B cell (primary cell): ENCODE data around the gene PPL. TPM values are rescaled to one million over a fixed set of nuclear protein-coding genes. Genes with fewer than 3 reads are reported as not detected.

Source experiments
- ATAC-seq: fragments of 200-7000 bp; cut with Tn5 transposase; one replicate; pipeline ENCODE4 v1.10.0; 2021; ENCODE audit warnings: low read depth, mild to moderate bottlenecking, moderate number of reproducible peaks, moderate library complexity
- CTCF ChIA-PET: fragments of 350-600 bp; sonication (Branson Sonifier 250); formaldehyde crosslinking; loops from one replicate; lab custom pipeline; 2021; ENCODE audit warnings: antibody characterized with exemption, inconsistent platforms; lab: Charles Lee
- POLR2A ChIA-PET: fragments of 350-600 bp; sonication (Branson Sonifier 250); formaldehyde crosslinking; loops from one replicate; lab custom pipeline; 2021; ENCODE audit warnings: antibody characterized with exemption; lab: Charles Lee
- DNase-seq: peaks from one replicate; pipeline ENCODE4 v3.0.0; 2013
- H2AFZ ChIP-seq: 2 replicates; pipeline ENCODE4 v1.6.1; 2012; ENCODE audit warnings: mild to moderate bottlenecking, low read depth, low read length; ENCODE audit not compliant: insufficient read depth, poor library complexity, severe bottlenecking
- H3K27ac ChIP-seq, 2 donors: 1 replicate in 1 of 2; 2 replicates in 1 of 2; pipeline ENCODE4 v1.5.1; 2012 to 2013; ENCODE audit warnings: low read length in 2 of 2, mild to moderate bottlenecking in 2 of 2, moderate library complexity in 1 of 2
- H3K27me3 ChIP-seq, 4 experiments: fragments of 200-600 bp in 1 of 4; sonication (generic) in 1 of 4; replicated peaks in 1 of 4; 1 replicate in 2 of 4; 2 replicates in 2 of 4; pipeline versions ENCODE4 v1.6.1 to v1.7.0; 2013 to 2016; ENCODE audit warnings: low read length in 3 of 4, mild to moderate bottlenecking in 2 of 4, mixed read lengths in 1 of 4, moderate library complexity in 1 of 4; ENCODE audit not compliant: insufficient read depth in 4 of 4, control insufficient read depth in 3 of 4; ENCODE audit errors: control extremely low read depth in 1 of 4
- H3K36me3 ChIP-seq, 2 experiments: replicated peaks in 1 of 2; 1 replicate in 1 of 2; 2 replicates in 1 of 2; pipeline versions ENCODE4 v1.6.1 to v1.7.1; 2013; ENCODE audit warnings: low read length in 1 of 2; ENCODE audit not compliant: insufficient read depth in 2 of 2, control insufficient read depth in 1 of 2; ENCODE audit errors: control extremely low read depth in 1 of 2, extremely low read depth in 1 of 2
- H3K4me1 ChIP-seq, 2 donors: fragments of 200-600 bp in 1 of 2; sonication (generic) in 1 of 2; 1 replicate in 1 of 2; 2 replicates in 1 of 2; pipeline versions ENCODE4 v1.5.1 to v1.6.1; 2013 to 2017; ENCODE audit warnings: low read length in 2 of 2; ENCODE audit not compliant: control insufficient read depth in 2 of 2, insufficient read depth in 2 of 2
- H3K4me2 ChIP-seq: replicated peaks from 2 replicates; pipeline ENCODE3; 2012; ENCODE audit warnings: mild to moderate bottlenecking, low read depth, low read length; ENCODE audit not compliant: poor library complexity, severe bottlenecking
- H3K4me3 ChIP-seq, 5 experiments: fragments of 200-600 bp in 1 of 5; sonication (generic) in 1 of 5; 1 replicate in 3 of 5; 2 replicates in 2 of 5; pipeline versions ENCODE4 v1.5.1 to v1.7.0; 2011 to 2016; ENCODE audit warnings: low read length in 4 of 5, mild to moderate bottlenecking in 4 of 5, low read depth in 2 of 5, control low read depth in 1 of 5, moderate library complexity in 1 of 5; ENCODE audit not compliant: insufficient read depth in 1 of 5; ENCODE audit errors: control extremely low read depth in 1 of 5, extremely low read depth in 1 of 5
- H3K79me2 ChIP-seq: fragments of 200-600 bp; sonication (generic); one replicate; pipeline ENCODE4 v1.6.0; 2016; ENCODE audit warnings: low read length; ENCODE audit not compliant: control insufficient read depth, insufficient read depth
- H3K9ac ChIP-seq: fragments of 200-600 bp; sonication (generic); 2 replicates; pipeline ENCODE4 v1.6.1; 2017; ENCODE audit warnings: mild to moderate bottlenecking, low read length, moderate library complexity
- H3K9me3 ChIP-seq, 3 donors: one replicate each; pipeline versions ENCODE4 v1.6.1 to v1.7.1; 2013; ENCODE audit warnings: low read length in 2 of 3; ENCODE audit not compliant: control insufficient read depth in 2 of 3, insufficient read depth in 1 of 3; ENCODE audit errors: control extremely low read depth in 1 of 3
- H4K20me1 ChIP-seq: 2 replicates; pipeline ENCODE4 v1.6.0; 2012; ENCODE audit warnings: mild to moderate bottlenecking, low read length; ENCODE audit not compliant: insufficient read depth, control insufficient read depth, poor library complexity, severe bottlenecking
- H3K27ac Mint-ChIP-seq: one replicate; pipeline ENCODE4 v1.8.0; 2021; ENCODE audit warnings: mixed read lengths
- H3K27me3 Mint-ChIP-seq: one replicate; pipeline ENCODE4 v1.8.0; 2021; ENCODE audit warnings: mixed read lengths
- H3K4me1 Mint-ChIP-seq: one replicate; pipeline ENCODE4 v1.8.0; 2021; ENCODE audit warnings: mixed read lengths
- H3K4me3 Mint-ChIP-seq: one replicate; pipeline ENCODE4 v1.8.0; 2021; ENCODE audit warnings: mixed read lengths
- H3K9me3 Mint-ChIP-seq: one replicate; pipeline ENCODE4 v1.8.0; 2022; ENCODE audit warnings: mixed read lengths; ENCODE audit not compliant: insufficient read depth
- EZH2 ChIP-seq: IDR thresholded peaks from 2 replicates; pipeline ENCODE4 v1.6.1; 2012; ENCODE audit warnings: borderline replicate concordance, low read depth, mild to moderate bottlenecking, moderate library complexity, low read length; ENCODE audit not compliant: insufficient read depth, poor library complexity, severe bottlenecking
- WGBS: methylation state at CpG from one replicate; pipeline ENCODE4 v1.1.5; 2013; ENCODE audit warnings: missing lambda C conversion rate; ENCODE audit not compliant: insufficient coverage; 5-methylcytosine and 5-hydroxymethylcytosine counted together
- intact Hi-C: fragments of 100-400 bp; cut with micrococcal nuclease; formaldehyde crosslinking; loops from one replicate; pipeline ENCODE4 v1.10.0; 2022
- polyA plus RNA-seq: library from polyadenylated mRNA; depleted of rRNA; stranded (reverse); fragments of >200 nt; gene quantifications from 2 replicates; pipeline ENCODE4 v1.2.3, GENCODE V29; 2012
- total RNA-seq, 2 donors: library from RNA; stranded (reverse); fragments of 120-200 nt in 1 of 2; gene quantifications; 1 replicate in 1 of 2; 2 replicates in 1 of 2; pipeline versions ENCODE4 v1.2.3 to v1.2.4, GENCODE V29; 2013 to 2022
- TF ChIP-seq, protein P1 (sequence below): fragments of 200-600 bp; IDR thresholded peaks from one replicate; pipeline ENCODE4 v1.8.0; 2022; ENCODE audit warnings: antibody characterized with exemption, mild to moderate bottlenecking

PPL gene
- total and polyA plus RNA-seq, 2 donors (not counting 1 experiment from before 2014, with no cell fraction given): not detected

DNA sequence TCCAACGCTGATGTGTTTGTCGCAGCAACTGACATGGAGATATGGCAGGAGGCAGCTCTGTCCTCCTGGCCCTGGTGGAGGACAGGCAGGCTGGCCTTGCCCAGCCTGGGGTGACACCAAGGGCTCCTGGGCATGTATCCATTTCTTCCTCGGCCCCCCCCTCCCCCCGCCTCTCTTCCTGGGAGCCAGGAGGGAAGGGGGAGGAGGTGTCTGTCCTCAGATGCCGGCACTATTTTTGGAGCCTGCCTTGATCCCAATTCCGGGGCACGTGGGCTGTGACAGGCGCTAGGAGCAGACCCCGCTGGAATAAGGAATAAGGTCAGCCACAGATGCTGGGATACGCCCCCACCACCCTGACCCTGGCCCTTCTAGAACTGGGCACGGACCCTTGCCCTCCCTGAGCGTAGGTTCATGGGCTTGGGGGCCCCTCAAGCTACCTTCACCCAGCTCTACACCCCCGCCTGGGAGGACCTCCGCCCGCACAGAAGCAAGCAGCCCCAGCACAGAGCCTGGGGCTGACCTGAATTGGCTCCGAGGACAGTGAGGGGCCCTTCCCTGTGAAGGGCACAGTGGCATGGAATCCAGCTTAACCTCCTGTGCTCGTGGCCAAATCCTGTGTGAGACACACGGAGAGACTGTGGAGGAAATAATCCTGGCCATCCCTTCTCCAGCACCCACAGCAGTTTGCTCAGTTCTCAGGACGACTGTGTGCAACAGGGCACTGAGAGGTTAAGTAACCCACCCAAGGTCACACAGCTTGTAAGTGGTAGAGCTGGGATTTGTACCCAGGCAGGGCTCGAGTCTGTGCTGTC, 45.3 kb upstream of the PPL start:
- Mint-ChIP-seq H3K4me1 (no peaks in the 10 kb centered on the region), H3K9me3 (no peaks in the 10 kb centered on the region), H3K4me3 (no peak overlapping the region), H3K27ac (no peak overlapping the region), H3K27me3 (peaks cover 27% of the 10 kb centered on the region)
- H3K27ac ChIP-seq: no peak overlapping the region
- no peaks in the 10 kb centered on the region for H3K79me2 ChIP-seq
- no peaks in the 10 kb centered on the region for H3K4me1 ChIP-seq
- no peak overlapping the region for H3K4me3 ChIP-seq
- no peaks in the 10 kb centered on the region for H3K36me3 ChIP-seq
- peaks cover 0 to 12% (median 0%) of the 10 kb centered on the region in 3 donors for H3K9me3 ChIP-seq
- no peak overlapping the region for H2AFZ ChIP-seq
- POLR2A ChIA-PET: no interaction called here
- H3K9ac ChIP-seq: no peak overlapping the region
- H3K27me3 ChIP-seq: peaks cover 0 to 20% (median 7%) of the 10 kb centered on the region in 4 experiments
- CTCF ChIA-PET: no interaction called here
- H4K20me1 ChIP-seq: no peaks in the 10 kb centered on the region
- no peak overlapping the region for H3K4me2 ChIP-seq
- ATAC-seq (no peak), DNase-seq (no peak)
- 72% methylated on average over 15 of the region's 20 CpGs for WGBS
- no peak for TF ChIP-seq EZH2
- TF ChIP-seq, protein P1, sequence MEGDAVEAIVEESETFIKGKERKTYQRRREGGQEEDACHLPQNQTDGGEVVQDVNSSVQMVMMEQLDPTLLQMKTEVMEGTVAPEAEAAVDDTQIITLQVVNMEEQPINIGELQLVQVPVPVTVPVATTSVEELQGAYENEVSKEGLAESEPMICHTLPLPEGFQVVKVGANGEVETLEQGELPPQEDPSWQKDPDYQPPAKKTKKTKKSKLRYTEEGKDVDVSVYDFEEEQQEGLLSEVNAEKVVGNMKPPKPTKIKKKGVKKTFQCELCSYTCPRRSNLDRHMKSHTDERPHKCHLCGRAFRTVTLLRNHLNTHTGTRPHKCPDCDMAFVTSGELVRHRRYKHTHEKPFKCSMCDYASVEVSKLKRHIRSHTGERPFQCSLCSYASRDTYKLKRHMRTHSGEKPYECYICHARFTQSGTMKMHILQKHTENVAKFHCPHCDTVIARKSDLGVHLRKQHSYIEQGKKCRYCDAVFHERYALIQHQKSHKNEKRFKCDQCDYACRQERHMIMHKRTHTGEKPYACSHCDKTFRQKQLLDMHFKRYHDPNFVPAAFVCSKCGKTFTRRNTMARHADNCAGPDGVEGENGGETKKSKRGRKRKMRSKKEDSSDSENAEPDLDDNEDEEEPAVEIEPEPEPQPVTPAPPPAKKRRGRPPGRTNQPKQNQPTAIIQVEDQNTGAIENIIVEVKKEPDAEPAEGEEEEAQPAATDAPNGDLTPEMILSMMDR: no peak
- intact Hi-C loops: no loop called here

DNA sequence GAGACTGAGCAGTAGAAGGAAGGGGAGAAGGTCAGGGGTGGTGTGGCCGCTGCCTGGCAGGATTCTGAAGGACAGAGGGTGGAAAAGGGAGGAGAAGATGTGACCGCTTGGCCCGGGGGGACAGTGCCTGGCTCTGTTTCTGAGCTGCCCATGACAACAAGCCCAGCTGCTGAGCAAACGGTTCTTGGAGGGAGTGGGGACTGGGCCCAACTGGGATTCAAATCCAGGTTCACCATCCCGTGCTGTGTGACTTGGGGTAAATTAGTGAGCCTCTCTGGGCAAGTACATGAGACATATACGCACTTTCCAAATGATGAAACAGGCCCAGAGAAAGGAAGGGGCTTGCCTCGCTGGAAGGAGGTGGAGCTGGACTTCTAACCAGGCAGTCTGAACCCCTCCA, 44.5 kb upstream of the PPL start:
- no peak overlapping the region for H3K9ac ChIP-seq
- DNase-seq: no peak
- 93% methylated on average over 6 of the region's 7 CpGs for WGBS
- no peak overlapping the region for H3K4me2 ChIP-seq
- Mint-ChIP-seq H3K9me3 (no peaks in the 10 kb centered on the region), H3K4me1 (no peaks in the 10 kb centered on the region), H3K27ac (no peak overlapping the region), H3K27me3 (peaks cover 20% of the 10 kb centered on the region), H3K4me3 (no peak overlapping the region)
- no peaks in the 10 kb centered on the region for H4K20me1 ChIP-seq
- peaks cover 3 to 5% of the 10 kb centered on the region in 2 donors for H3K4me1 ChIP-seq
- ChIA-PET CTCF (no interaction called here), POLR2A (no interaction called here)
- TF ChIP-seq EZH2: no peak
- TF ChIP-seq, protein P1: no peak
- no peak for ATAC-seq
- no peaks in the 10 kb centered on the region for H3K79me2 ChIP-seq
- H3K4me3 ChIP-seq: no peak overlapping the region
- H2AFZ ChIP-seq: no peak overlapping the region
- no peaks in the 10 kb centered on the region for H3K36me3 ChIP-seq
- H3K9me3 ChIP-seq: peaks cover 0 to 18% (median 4%) of the 10 kb centered on the region in 3 donors
- intact Hi-C loops: no loop called here
- peaks cover 0 to 18% (median 2%) of the 10 kb centered on the region in 4 experiments for H3K27me3 ChIP-seq
- H3K27ac ChIP-seq: no peak overlapping the region
